GM19351 (cell line): ENCODE results near the gene FAM171A2.
"Not testable (repeated sequence)": the region's sequence is repeated elsewhere in the genome, so short reads cannot be mapped to it uniquely, and the experiment has no call there.

Experiments used
- ATAC-seq: cut with Tn5 transposase; IDR thresholded peaks from one replicate; pipeline ENCODE4 v1.9.1; 2021; ENCODE audit warnings: mild to moderate bottlenecking, moderate library complexity; ENCODE audit not compliant: unreplicated experiment

FAM171A2 gene

DNA sequence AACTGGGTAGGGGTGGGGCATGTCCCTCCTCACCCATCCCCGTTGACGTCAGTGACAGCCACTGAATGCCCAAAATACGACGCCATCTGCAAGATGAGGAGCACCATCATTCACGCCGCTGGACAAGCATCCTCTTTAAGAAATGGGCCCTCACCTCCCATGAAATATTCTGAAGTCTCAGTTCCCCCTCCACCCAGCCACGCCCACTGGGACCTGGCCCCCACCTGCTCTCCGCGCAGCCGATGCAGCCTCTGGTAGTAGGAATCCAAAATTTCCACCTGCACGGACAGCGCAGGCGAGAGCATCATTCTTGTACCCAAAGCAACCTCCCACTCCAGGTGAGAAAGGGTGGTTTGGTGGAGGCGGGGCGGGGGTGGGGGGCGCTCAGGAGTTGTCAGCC, 20.2 kb upstream of the FAM171A2 start:
- no peak for ATAC-seq

DNA sequence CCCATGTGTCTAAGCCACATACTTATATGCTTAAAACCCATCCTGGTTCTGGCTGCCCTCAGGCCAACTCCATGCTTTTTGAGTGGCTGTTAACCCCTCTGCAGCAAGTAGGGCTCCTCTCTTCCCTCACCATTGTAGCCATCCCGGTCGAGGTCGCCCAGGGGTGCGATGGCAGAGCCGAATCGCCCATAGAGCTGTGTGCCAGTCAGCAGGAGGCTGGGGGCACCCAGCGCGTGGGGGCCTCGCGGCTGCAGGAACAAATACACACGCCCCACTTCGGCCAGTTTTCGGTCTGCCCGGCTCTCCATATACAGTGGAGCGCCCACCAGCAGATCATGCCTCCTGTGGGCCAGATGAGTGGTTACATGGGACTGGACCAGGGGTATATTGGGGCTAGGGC, 19.7 kb upstream of the FAM171A2 start:
- no peak for ATAC-seq

DNA sequence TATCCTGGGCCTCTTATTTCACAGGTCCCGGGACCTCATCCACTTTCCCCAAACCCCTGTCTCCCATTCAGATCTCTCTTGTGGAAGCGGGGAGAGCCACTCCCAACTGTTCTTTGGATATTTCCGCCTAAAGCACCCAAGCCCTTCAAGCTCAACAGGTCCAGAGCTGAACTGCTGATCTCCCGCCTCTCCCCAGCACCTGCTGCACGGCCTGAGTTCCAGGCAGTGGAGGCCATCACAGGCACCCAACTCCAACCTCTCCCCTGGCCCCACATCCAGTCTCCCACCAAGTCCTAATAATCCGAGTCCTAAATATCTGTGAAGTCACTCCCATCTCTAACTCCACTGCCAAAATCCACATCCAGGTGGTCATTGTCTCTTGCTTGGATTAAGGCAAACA, 19.3 kb upstream of the FAM171A2 start:
- ATAC-seq, result no peak

DNA sequence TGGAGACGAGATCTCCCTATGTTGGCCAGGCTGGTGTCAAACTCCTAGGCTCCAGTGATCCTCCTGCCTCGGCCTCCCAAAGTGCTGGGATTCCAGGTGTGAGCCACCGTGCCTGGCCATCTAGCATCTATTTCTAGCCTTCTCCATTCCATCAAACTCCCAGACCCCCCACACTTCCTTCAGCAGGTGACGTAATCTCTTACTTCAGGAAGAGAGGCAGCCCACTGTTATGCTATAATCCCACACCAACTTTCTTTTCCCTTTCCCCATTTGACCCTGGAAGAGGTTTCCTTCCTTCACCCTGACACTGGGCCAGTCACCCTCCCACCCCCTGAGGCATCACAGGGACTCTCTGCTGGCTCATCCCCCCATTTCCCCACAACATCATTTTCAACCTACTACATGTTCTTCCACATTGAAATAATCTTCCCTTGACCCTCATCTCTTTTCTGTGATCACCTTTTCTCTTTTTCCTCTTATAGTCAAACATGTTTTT, 18.2 kb upstream of the FAM171A2 start:
- ATAC-seq, result no peak

DNA sequence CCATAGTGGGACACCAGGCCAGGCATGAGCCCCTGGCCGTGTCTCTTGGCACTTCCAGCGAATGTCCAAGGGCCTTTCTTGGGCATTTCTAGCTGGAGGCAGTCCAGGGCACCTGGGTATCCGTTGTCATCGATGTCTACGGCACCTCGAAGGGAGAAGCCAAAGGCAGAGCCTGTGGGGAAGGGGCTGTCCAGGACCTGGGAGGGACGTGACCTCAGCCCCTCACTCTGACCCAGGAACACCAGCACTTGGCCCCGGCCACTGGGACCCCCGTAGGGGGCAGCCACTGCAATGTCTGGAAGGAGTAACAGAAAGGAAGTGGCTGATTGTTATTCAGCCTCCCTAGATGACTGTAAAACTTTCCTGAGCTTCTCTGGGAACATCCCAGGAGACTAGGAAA, 17.1 kb upstream of the FAM171A2 start:
- no peak for ATAC-seq

DNA sequence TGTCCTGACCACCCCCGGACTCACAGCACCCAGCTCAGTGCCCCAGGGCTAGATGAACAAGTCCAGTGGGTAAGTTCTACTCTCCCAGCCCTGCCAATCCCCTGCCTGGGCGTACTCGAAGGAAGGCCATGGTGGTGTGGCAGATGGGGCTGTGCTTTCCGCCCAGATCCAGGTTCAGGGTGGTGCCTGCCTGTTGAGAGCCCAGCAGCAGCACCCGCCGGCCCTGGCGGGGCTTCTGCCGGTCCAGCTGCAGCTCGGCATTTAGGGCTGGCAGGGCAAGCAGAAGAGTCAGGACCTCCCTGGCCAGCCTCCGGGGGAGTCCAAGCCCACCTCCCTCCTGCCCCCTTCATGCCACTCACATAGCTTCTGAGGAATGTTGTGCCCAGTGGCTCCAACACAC, 16.2 kb upstream of the FAM171A2 start:
- no peak for ATAC-seq

DNA sequence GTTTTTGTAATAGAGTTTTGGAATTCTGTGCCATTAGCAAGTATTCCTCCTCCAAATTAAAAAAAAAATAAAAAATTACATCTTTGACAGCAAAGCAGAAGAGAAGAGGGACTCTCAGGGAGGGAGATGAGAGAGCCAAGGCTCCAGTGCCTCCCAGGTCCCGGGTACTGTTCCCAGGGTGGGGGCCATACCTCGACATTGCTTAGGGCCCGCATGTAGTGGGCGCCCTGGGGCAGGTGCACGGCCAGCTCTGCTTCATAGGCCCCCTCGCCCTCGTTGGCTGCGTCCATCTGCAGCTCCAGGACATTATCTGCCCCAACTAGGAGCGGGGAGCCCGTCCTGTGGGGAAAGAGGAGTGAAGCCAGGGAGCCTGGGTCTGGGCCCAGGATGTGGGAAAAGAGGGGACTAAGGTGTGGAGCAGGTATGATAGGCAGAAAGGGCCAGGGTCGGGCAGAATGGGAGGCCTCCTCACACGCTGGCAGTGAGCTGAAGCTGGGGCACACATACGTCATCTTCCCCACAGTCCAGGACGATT, 14.6 kb upstream of the FAM171A2 start:
- ATAC-seq, result no peak

DNA sequence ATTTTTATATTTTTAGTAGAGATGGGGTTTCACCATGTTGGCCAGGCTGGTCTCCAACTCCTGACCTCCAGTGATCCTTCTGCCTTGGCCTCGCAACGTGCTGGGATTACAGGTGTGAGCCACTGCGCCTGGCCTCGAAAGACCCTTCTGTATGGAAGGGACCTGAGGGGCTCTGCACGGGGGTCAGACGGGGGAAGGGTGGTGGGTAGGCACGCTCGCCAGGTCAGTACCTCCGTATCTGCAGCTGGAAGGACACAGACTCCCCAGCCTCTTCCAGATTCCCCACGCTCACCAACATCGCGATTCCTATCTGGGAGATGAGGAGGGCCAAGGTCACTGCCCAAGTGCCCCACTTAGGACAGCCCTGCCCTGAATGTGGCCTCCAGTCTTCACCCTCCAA, 13.1 kb upstream of the FAM171A2 start:
- no peak for ATAC-seq

DNA sequence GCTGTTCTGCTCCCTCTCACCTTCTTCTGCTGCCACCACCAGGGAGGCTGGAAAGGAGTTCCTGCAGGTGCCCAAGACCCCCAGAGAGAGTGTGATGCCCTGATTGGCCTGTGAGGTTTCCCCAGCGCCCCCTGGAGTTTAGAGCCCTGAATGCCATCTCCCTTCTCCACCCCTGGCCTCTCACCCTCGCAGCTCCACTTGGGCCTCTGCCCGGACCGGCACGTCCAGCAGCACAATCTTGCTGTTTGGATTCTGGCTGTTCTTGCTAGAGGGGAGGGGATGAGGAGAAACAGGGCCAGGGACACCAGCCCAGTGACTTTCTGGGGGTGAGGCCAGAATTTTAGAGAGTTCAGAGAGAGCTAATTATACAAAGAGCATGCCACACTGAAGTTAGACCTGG, 12.5 kb upstream of the FAM171A2 start:
- ATAC-seq, result no peak

DNA sequence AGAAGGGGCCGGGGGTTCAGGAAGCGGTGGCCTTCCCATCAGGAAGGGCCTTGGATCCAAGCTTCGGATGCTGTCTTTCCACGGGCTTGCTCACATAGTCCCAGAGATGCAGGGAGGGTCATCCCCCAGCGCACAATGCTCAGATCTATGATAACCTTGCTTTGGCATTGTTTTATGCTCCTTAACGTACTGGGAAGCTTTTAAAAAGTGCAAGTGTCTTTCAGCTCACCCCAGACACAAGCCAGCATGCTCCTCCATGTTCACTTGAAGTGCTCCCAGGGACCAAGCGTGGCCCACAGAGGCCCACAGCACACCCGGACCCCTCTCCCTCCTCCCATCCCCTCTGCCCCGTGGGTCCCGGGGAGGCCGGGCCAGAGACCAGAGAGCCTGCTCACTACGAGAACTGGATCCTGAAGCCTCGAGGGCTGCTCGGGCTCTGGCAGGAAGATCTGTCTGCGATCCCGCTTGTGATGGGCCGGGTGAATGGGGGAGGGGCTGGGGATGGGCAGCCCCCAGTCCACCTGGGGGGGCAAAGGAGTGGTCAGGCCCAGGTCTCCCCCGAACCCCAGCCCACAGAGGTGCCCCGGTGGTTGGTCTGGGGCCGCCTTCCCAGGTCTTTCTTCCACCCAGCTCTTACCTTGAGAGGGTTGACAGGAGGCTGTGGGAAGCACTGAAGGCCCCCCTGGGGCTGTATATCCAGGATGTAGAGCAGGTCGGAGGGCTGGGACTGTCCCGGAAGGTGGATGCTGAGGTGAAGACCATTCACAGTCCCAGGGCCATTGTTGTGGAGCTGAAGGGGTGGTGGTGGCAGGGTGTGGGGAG, 11.8 kb upstream of the FAM171A2 start:
- no peak for ATAC-seq

DNA sequence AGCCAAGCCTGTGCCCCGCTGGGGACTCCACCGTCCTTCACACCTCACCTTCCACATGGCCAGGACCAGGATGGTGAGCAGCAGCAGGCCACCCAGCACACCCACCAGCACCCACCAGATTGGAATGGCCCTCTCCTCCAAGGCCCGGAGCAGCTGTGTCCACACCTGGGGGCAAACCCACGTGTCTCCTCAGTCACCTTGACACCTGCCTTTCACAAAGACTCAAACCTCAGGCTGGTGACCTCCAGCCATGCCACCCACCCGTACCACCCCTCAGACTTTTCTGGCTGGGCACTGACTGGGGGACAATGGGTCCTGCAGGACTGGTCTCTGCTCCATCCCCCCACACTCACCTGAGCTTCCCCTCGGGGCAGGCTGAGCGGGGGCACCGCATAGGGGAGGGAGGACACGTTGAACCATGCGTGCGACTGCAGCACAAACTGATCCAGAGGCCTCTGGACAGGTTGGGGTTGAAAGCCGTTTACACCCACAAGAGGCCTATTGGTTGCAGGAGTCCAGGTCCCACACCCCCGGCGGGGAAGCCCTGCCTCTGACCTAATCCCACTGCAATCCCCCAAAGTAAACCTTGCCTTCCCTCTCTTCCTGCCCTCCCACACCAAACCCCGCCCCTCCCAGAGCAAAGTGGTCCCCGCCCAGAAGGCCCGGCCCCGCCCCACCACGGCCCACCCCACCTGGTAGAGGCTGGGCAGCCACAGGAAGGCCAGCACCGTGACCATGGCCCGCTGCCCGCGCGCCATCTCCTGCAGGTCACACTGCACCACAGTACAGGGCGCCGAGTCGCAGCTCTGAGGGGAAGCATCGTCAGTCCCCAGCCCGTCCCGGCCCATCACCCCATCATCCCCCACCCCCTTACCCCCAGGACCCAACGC, 10.9 kb upstream of the FAM171A2 start:
- no peak for ATAC-seq

DNA sequence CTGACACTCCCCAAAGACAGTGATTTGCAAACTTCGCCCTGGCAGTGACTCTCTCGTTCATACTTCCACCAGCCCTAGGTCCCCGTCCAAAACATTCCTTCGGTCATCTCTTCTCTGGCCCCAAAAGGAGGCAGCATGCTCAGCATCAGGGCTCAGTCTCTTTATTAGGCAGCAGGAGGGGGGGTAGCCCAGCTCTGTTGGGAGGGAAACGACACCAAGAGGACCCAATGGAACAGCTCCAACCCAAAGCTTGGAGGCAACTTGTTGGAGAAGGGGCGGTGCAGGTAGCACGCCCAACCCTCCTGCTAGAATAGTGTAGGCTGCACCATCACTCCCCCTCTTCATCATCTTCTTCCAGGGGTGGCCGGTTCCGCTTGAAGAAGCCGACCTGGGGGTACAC, 8.4 kb upstream of the FAM171A2 start:
- ATAC-seq, result no peak

DNA sequence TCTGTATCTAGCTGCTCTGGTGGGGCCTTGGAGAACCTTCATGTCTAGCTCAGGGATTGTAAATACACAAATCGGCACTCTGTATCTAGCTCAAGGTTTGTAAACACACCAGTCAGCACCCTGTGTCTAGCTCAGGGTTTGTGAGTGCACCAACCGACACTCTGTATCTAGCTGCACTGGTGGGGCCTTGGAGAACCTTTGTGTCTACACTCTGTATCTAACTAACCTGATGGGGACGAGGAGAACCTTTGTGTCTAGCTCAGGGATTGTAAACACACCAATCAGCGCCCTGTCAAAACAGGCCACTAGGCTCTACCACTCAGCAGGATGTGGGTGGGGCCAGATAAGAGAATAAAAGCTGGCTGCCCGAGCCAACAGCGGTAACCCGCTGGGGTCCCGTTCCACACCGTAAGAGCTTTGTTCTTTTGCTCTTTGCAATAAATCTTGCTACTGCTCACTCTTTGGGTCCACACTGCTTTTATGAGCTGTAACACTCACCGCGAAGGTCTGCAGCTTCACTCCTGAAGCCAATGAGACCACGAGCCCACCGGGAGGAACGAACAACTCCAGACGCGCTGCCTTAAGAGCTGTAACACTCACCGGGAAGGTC, 5.9 kb upstream of the FAM171A2 start:
- not testable (repeated sequence) for ATAC-seq

DNA sequence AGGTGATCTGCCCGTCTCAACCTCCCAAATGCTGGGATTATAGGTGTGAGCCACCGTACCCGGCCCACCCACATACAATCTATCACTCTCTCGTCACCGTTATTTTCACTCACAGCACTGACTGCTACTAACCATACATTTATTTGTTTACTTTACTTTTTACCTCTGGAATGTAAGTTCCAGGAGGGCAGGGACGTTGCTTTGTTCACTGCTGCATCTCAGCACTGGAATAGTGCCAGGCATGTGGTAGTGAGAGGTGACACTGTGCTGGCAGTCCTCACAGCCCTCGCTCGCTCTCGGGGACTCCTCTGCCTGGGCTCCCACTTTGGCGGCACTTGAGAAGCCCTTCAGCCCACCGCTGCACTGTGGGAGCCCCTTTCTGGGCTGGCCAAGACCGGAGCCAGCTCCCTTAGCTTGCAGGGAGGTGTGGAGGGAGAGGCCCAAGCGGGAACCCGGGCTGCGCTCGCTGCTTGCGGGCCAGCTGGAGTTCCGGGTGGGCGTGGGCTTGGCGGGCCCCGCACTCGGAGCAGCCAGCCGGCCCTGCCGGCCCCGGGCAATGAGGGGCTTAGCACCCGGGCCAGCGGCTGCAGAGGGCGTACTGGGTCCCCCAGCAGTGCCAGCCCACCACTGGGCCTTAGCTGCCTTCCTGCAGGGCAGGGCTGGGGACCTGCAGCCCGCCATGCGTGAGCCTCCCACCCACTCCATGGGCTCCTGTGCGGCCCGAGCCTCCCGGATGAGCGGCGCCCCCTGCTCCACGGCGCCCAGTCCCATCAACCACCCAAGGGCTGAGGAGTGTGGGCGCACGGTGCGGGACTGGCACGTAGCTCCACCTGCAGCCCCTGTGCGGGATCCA, 5.0 kb upstream of the FAM171A2 start:
- ATAC-seq, result not testable (repeated sequence)

DNA sequence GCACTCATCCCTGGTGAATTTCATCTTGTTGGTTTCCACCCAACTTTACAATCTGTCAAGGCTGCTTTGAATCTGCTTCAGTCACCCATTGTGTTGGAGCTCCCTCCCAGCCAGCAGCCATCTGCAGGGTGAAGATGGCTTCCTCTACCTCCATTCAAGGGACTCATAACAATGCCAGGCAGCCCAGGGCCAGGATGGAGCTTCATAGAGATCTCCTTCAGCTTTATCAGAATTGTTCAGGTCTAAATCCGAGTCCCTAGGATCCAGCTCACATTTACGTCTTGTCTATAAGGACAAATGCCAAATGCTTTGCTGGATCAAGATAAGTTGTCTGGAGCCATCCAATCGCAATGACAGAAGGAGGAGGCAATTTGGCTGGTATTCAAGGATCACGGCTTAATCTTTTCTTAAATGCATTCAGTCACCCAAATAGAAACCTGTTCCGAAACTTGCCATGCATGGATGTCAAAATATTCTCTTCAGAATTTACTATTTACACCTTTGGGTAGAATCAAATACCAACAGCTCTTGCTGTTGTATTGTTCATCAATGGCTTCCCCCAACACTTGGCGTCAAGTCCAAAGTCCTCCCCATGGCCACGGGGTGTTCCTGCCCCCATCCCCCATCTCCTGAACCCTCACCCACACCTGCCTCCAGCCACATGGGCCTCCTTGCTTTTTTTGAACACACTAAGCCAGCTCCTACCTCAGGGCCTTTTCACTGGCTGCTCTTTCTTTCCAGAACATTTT, 3.8 kb upstream of the FAM171A2 start:
- no peak for ATAC-seq

DNA sequence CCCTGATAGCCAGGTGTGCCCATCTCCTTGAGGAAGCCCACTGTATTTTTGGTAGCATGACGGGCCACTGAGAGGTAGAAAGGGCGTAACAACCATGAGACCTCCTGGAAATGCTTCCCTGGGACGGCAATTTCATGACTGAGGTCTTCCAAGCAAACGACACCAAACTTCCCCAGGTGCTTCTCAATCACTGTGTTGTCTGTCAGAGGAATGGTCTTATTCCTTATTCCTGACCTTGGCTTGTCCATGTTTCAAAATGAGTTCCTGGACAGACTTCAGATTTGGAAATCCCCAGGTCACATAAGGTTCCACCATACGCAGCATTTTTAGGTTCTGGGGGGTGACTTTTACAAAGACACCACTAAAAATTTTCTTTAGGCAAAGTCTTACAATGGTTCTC, 1.4 kb upstream of the FAM171A2 start:
- ATAC-seq, result not testable (repeated sequence)

DNA sequence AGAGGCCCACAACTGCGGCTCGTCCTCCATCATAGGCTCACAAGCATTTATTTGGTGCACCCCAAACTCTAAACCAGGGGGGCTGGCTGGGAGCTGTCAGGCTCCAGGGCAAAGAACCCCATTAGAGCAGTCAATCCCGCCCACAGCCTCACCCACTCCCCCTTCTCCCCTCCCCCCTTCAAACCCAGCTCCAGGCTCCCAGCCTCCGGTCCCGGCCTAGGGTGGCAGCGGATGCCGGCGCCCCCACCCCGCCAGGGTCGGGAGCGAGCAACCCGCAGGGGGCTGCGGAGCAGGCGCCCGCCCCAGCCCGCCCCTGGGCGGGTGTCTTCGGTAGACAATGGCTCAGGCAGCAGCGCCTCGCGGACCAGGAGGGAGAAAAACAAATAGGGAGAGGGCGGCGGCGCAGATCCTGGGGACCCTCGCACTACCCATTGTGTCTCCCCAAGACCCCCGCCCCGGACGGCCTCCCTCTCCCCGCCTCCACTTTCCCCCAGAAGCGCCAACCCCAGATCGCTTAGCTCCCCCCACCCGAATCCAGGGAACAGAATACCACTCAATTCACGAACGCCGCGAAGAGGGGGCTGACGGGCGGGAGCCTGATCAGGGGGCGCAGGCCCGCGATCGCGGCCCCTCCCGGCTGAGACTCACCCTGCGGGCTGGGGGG, 572 bp downstream of the FAM171A2 start:
- no peak for ATAC-seq

DNA sequence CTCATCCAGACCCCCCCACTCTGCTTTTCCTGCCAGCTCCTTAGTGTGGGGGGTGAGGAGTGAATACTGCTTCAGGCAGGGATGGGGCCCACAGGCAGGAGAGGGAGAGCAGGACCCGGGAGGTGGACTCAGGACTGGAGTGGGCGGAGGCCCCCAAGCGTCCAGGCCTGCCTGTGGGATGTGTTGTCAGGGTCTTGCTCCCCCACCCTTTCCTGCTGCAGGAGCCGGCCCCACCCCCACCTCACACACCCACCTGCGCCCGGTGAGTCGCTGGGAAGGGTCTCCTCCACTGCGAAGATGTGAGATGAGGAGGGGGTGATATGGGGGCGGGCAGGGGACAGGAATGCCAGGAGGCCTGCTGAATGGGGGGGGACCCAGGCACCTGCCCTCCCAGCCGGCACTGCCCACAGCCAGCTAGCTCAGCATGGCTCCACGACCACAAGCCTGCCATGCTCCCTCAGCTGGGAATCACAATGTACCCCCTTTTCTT, 1.1 kb downstream of the FAM171A2 start:
- no peak for ATAC-seq
